Retinal pigment epithelial cell (primary cell): ENCODE measurements around the gene ASIC1.
A peak's percentile ranks its signal among the peaks of the same experiment; 100 is the strongest.
"Not testable (repeated sequence)": the region's sequence is repeated elsewhere in the genome, so short reads cannot be mapped to it uniquely, and the experiment has no call there.

Experiments used
- DNase-seq: peaks from one replicate; pipeline ENCODE4 v3.0.0-alpha.2; 2010; ENCODE audit warnings: low read depth
- H3K4me3 ChIP-seq: 2 replicates; pipeline ENCODE4 v1.5.1; 2011; ENCODE audit warnings: mild to moderate bottlenecking, low read length, control low read depth, moderate library complexity
- TF ChIP-seq, protein P1 (sequence below): conservative IDR thresholded peaks from 2 replicates; pipeline ENCODE4 v1.5.1; 2011; ENCODE audit warnings: low read depth, low read length, control low read depth, inconsistent platforms

ASIC1 gene

DNA sequence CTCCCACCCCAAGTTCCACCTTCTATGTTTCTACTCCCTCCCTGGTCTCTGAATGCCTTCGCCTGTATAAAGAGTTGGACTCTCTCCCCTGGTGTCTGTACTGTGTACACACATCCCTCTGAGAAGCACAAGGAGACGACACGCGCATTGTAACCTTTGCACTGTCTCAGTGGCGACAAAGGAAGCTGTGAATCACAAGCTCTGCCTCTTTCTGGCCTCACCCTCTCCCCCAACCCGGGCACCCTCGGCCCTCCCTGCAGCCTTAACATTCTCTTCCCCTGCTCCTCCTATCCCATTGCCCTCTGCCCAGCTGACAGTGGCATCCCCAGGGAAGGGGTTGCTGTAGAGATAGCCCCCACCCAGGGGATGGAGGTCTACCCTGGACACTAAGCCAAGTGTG, 25.2 kb downstream of the ASIC1 start:
- TF ChIP-seq, protein P1, sequence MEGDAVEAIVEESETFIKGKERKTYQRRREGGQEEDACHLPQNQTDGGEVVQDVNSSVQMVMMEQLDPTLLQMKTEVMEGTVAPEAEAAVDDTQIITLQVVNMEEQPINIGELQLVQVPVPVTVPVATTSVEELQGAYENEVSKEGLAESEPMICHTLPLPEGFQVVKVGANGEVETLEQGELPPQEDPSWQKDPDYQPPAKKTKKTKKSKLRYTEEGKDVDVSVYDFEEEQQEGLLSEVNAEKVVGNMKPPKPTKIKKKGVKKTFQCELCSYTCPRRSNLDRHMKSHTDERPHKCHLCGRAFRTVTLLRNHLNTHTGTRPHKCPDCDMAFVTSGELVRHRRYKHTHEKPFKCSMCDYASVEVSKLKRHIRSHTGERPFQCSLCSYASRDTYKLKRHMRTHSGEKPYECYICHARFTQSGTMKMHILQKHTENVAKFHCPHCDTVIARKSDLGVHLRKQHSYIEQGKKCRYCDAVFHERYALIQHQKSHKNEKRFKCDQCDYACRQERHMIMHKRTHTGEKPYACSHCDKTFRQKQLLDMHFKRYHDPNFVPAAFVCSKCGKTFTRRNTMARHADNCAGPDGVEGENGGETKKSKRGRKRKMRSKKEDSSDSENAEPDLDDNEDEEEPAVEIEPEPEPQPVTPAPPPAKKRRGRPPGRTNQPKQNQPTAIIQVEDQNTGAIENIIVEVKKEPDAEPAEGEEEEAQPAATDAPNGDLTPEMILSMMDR = no peak
- no peak for DNase-seq
- H3K4me3 ChIP-seq = no peak overlapping the region

- no peak overlapping the region for H3K4me3 ChIP-seq
- DNase-seq = no peak
- TF ChIP-seq, protein P1 = no peak
Observed at GRCh38 chr12:50083301-50083700, 25.9 kb downstream of the ASIC1 start.

GRCh38 chr12:50084409-50084774, 27.0 kb downstream of the ASIC1 start:
- not testable (repeated sequence) for DNase-seq

GRCh38 chr12:50084775-50085614, 27.6 kb downstream of the ASIC1 start, which contains the start of gene SMARCD1:
SMARCD1 (plus strand) TSS chr12:50085342; CDS start chr12:50085370, 28 bp downstream.
- TF ChIP-seq, protein P1 = peak; percentile 58
- H3K4me3 ChIP-seq = peak within 1 kb of the TSS; percentile 91
- peak; percentile 74 for DNase-seq

More at GRCh38 chr12:50084409-50084774, 27.0 kb downstream of the ASIC1 start:
- H3K4me3 ChIP-seq = peak overlapping the region; percentile 91

GRCh38 chr12:50085615-50086072, 28.2 kb downstream of the ASIC1 start:
- no peak for DNase-seq
- H3K4me3 ChIP-seq = peak overlapping the region; percentile 91
- TF ChIP-seq, protein P1 = no peak

DNA sequence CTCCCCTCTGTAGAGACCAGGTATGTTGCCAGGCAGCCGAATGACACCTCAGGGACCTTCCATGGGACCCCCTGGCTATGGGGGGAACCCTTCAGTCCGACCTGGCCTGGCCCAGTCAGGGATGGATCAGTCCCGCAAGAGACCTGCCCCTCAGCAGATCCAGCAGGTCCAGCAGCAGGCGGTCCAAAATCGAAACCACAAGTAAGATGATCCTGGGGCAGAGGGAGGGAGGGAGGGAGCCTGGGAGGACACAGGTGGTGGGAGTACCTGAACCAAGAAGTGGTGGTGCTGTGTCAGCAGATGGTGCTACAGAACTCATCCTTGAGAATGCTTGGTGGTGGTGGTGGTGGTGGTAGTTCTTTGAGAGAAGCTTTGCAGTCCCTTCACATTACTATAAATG, 28.8 kb downstream of the ASIC1 start:
- no peak for DNase-seq
- peak overlapping the region; percentile 91 for H3K4me3 ChIP-seq
- TF ChIP-seq, protein P1 = no peak

- DNase-seq = no peak
- TF ChIP-seq, protein P1 = no peak
- H3K4me3 ChIP-seq = no peak overlapping the region
Observed at GRCh38 chr12:50087151-50087550, 29.8 kb downstream of the ASIC1 start.
